BJ (cell line): ENCODE results near the gene ICAM1. TPM values are rescaled to one million over a fixed set of nuclear protein-coding genes. Genes with fewer than 3 reads are reported as not detected.
A peak's percentile ranks its signal among the peaks of the same experiment; 100 is the strongest.

Experiments used
- CTCF ChIA-PET: fragments of 350-600 bp; formaldehyde crosslinking; extraction: SDS; loops from one replicate; lab custom pipeline; 2021; ENCODE audit warnings: antibody characterized with exemption, inconsistent platforms; lab: Yijun Ruan, JAX
- POLR2A ChIA-PET: fragments of 300-600 bp; sonication (Branson Sonifier 250); formaldehyde crosslinking; extraction: SDS; loops from one replicate; lab custom pipeline; 2021; ENCODE audit warnings: antibody characterized with exemption; lab: Charles Lee
- DNase-seq: peaks from one replicate; pipeline ENCODE4 v3.0.0-alpha.2; 2011; ENCODE audit warnings: low read depth
- H3K27me3 ChIP-seq: 2 replicates; pipeline ENCODE4 v1.6.0; 2011; ENCODE audit warnings: low read length; ENCODE audit not compliant: control insufficient read depth, insufficient read depth
- H3K36me3 ChIP-seq: 2 replicates; pipeline ENCODE4 v1.5.1; 2011; ENCODE audit warnings: low read length; ENCODE audit not compliant: control insufficient read depth, insufficient read depth
- H3K4me3 ChIP-seq: 2 replicates; pipeline ENCODE4 v1.5.1; 2011; ENCODE audit warnings: low read depth, mild to moderate bottlenecking, control low read depth, low read length
- polyA plus RNA-seq: library from polyadenylated mRNA; depleted of rRNA; stranded (reverse); fragments of >200 nt; gene quantifications from 2 replicates; pipeline ENCODE4 v1.2.3, GENCODE V29; 2011
- TF ChIP-seq, protein P1 (sequence below): IDR thresholded peaks from 2 replicates; pipeline ENCODE4 v1.5.1; 2011; ENCODE audit warnings: low read depth, mild to moderate bottlenecking, control low read depth, inconsistent platforms, low read length, moderate library complexity; ENCODE audit not compliant: insufficient read depth

Gene ICAM1
- polyA plus RNA-seq, 1 experiment: 55.9 TPM

DNA sequence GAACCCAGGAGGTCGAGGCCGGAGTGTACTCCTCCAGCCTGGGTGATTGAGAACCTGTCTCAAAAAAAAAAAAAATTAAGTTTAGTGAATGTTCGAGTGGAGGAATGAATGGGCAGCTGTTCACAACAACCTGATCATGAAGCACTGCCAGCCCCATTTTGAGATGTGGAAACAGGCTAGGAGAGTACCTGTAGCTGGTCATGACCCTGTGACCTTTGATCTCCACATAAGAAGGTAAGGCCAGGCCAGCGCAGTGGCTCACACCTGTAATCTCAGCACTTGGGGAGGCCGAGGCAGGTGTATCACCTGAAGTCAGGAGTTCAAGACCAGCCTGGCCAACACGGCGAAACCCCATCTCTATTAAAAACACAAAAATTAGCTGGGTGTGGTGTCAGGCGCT is 54.8 kb downstream of the ICAM1 start:
- Histone ChIP-seq H3K27me3 (no peaks in the 10 kb centered on the region), H3K4me3 (no peak overlapping the region), H3K36me3 (peaks cover 53% of the 10 kb centered on the region)
- no peak for DNase-seq
- TF ChIP-seq, protein P1, sequence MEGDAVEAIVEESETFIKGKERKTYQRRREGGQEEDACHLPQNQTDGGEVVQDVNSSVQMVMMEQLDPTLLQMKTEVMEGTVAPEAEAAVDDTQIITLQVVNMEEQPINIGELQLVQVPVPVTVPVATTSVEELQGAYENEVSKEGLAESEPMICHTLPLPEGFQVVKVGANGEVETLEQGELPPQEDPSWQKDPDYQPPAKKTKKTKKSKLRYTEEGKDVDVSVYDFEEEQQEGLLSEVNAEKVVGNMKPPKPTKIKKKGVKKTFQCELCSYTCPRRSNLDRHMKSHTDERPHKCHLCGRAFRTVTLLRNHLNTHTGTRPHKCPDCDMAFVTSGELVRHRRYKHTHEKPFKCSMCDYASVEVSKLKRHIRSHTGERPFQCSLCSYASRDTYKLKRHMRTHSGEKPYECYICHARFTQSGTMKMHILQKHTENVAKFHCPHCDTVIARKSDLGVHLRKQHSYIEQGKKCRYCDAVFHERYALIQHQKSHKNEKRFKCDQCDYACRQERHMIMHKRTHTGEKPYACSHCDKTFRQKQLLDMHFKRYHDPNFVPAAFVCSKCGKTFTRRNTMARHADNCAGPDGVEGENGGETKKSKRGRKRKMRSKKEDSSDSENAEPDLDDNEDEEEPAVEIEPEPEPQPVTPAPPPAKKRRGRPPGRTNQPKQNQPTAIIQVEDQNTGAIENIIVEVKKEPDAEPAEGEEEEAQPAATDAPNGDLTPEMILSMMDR: no peak
- CTCF ChIA-PET: interaction anchor here (1.3 kb wide), 1 partner anchor 9 kb away, joined by 3 read pairs; no protein-coding TSS in a partner anchor
- POLR2A ChIA-PET: no interaction called here

DNA sequence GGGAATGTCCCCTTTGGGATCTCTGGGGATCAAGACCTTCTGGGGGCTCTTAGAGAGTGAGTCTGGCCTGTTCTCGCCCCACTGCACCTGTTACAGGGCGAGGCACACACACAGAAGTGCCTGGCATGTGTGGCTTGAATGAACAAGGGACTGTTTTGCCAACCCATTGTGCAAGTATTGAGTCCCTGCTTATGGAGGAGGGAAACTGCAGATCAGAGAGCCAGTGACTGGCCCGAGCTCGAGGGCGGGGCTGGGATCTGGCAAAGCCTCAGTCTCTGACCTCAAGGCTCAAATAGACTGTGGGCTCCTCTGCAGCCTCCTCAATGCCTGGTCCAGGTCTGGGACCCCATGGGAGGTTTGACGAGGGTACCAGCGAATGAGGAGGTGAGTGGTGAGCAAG is 56.9 kb downstream of the ICAM1 start:
- no peak overlapping the region for H3K4me3 ChIP-seq
- TF ChIP-seq, protein P1: no peak
- H3K27me3 ChIP-seq: no peaks in the 10 kb centered on the region
- DNase-seq: no peak
- ChIA-PET CTCF (interaction anchor here (0.7 kb wide), 1 partner anchor 26 kb away, joined by 3 read pairs; no protein-coding TSS in a partner anchor), POLR2A (no interaction called here)
- peaks cover 38% of the 10 kb centered on the region for H3K36me3 ChIP-seq

DNA sequence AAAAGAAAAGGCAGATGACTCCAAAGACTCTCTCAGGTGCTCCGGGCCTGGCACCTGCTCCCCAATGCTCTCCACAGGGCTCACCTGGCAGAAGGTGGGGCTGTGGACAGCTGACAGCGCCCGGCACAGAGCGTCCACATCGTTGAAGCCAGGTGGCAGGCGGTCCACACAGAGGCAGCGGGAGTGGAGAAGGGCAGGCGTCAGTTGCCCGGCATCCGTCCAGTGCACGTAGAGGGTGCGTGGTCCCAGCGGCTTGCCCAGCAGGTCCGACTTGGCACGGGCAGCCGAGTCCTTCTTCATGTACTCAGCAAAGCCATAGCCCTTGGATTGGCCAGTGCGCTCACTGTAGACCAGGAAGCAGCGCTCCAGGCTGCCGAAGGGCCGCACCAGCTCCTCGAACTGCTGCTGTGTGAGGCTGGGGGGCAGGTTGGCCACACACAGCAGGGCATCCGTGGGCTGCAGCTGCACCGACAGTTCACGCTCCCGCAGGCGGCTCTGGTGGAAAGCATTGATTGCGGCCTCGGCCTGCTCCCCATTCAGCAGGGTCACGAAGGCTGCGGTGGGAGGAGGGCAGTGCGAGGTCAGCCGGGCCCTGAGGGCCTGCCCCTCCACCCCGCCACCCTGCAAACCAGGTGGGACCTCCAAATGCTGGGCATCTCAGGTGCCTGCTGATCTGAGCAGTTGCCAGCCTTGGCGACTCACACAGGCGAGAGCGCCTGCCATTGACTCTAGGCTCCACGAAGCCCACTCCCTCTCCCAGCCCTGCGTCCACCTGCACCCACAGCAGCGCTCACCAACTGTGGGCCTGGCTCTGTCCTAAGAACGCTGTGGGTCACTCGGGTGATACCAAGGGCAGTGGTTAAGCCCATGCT is 57.9 kb downstream of the ICAM1 start:
- DNase-seq: no peak
- TF ChIP-seq, protein P1: no peak
- POLR2A ChIA-PET: no interaction called here
- Histone ChIP-seq H3K4me3 (no peak overlapping the region), H3K27me3 (no peaks in the 10 kb centered on the region), H3K36me3 (peaks cover 30% of the 10 kb centered on the region)
- CTCF ChIA-PET: no interaction called here

DNA sequence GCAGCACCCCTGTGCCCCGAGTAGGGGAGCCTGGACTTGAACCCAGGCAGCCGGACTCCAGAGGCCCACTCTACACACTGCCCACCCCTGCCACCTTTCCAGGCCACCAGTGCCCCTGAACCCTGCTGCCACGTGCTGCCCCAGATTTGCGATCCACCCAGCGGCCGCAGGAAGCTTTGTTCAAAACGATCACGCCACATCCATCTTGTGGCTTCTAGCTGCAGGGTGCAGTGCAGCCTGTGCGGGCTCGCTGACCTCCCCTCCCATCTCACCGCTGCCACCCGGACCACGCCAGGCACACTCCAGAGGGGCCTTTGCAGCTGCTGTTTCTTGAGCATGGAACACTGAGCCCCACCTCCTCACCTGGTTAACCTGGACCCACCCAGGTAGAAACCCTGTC is 58.6 kb downstream of the ICAM1 start:
- Histone ChIP-seq H3K27me3 (no peaks in the 10 kb centered on the region), H3K36me3 (peaks cover 27% of the 10 kb centered on the region), H3K4me3 (no peak overlapping the region)
- ChIA-PET POLR2A (no interaction called here), CTCF (no interaction called here)
- DNase-seq: no peak
- TF ChIP-seq, protein P1: no peak

DNA sequence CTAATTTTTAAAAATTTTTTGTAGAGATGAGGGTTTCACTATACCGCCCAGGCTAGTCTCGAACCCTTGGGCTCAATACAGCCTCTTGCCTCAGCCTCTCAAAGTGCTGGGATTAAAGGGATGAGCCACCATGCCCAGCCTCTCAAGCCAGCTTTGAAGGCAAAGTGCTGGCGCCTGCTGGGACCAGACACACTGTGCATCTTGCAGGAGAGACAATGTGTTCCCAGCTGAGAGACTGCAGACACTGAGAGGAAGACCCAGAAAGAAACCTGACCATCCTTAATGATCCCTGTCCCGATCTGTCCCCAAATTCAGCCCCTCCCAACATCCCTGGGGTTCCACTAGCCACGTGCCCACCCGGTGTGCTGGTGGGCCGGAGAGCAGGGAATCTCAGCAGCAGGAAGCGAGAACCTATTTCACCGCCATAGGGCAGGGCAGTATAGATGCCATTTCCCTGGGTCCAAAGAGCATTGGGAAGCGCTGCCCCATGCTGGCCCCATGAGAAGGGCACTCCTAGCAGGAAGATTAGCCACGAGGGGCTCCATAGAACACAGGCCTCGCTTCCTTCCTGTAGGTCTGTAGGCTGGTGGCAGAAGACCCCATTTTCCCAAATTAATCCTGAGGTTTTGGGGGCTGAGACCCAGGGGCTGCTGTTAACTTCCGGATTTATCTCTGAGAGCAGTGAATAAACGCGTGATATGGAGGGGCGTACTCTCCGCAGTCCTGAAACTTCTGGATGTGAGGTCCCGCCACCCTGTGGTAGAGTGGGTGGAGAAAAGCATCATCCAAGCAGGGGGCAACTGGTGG is 61.4 kb downstream of the ICAM1 start:
- TF ChIP-seq, protein P1: no peak
- DNase-seq: no peak
- peak overlapping the region; percentile 97 for H3K4me3 ChIP-seq
- ChIA-PET POLR2A (no interaction called here), CTCF (interaction anchor here (1.7 kb wide), 1 partner anchor 61 kb away, joined by 7 read pairs; the partner anchor contains the start of gene ICAM1)
- no peaks in the 10 kb centered on the region for H3K27me3 ChIP-seq
- H3K36me3 ChIP-seq: peaks cover 24% of the 10 kb centered on the region
